ENCODE measurements around the gene RCSD1. TPM values are rescaled to one million over a fixed set of nuclear protein-coding genes. Genes with fewer than 3 reads are reported as not detected.
A peak's percentile ranks its signal among the peaks of the same experiment; 100 is the strongest.

RCSD1 gene
- total RNA-seq, 1 donor from 2014 or later, result under 0.01 TPM

GRCh38 chr1:167668108-167668507 is 38.1 kb downstream of the RCSD1 start:
- no peak for DNase-seq (ENCODE audit: low read depth)
- FAIRE-seq, result no peak

GRCh38 chr1:167669209-167670124 is 39.4 kb downstream of the RCSD1 start:
- TF ChIP-seq, protein P1, sequence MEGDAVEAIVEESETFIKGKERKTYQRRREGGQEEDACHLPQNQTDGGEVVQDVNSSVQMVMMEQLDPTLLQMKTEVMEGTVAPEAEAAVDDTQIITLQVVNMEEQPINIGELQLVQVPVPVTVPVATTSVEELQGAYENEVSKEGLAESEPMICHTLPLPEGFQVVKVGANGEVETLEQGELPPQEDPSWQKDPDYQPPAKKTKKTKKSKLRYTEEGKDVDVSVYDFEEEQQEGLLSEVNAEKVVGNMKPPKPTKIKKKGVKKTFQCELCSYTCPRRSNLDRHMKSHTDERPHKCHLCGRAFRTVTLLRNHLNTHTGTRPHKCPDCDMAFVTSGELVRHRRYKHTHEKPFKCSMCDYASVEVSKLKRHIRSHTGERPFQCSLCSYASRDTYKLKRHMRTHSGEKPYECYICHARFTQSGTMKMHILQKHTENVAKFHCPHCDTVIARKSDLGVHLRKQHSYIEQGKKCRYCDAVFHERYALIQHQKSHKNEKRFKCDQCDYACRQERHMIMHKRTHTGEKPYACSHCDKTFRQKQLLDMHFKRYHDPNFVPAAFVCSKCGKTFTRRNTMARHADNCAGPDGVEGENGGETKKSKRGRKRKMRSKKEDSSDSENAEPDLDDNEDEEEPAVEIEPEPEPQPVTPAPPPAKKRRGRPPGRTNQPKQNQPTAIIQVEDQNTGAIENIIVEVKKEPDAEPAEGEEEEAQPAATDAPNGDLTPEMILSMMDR (IDR thresholded peaks at IDR 0.05; ENCODE audit: insufficient read depth, low read length, severe bottlenecking), result no peak
- no peak for DNase-seq (ENCODE audit: low read depth)
- Histone ChIP-seq H3K27me3 (ENCODE audit: control insufficient read depth, insufficient read depth, low read length) (no peaks in the 10 kb centered on the region), H3K36me3 (ENCODE audit: control insufficient read depth, insufficient read depth, low read length) (no peaks in the 10 kb centered on the region), H3K4me3 (ENCODE audit: low read depth, low read length) (no peak overlapping the region)
- FAIRE-seq, result no peak

More at GRCh38 chr1:167668108-167668507, 38.1 kb downstream of the RCSD1 start:
- Histone ChIP-seq H3K4me3 (ENCODE audit: low read depth, low read length) (no peak overlapping the region), H3K36me3 (ENCODE audit: control insufficient read depth, insufficient read depth, low read length) (no peaks in the 10 kb centered on the region), H3K27me3 (ENCODE audit: control insufficient read depth, insufficient read depth, low read length) (no peaks in the 10 kb centered on the region)
- TF ChIP-seq, protein P1 (IDR thresholded peaks at IDR 0.05; ENCODE audit: insufficient read depth, low read length, severe bottlenecking), result no peak

DNA sequence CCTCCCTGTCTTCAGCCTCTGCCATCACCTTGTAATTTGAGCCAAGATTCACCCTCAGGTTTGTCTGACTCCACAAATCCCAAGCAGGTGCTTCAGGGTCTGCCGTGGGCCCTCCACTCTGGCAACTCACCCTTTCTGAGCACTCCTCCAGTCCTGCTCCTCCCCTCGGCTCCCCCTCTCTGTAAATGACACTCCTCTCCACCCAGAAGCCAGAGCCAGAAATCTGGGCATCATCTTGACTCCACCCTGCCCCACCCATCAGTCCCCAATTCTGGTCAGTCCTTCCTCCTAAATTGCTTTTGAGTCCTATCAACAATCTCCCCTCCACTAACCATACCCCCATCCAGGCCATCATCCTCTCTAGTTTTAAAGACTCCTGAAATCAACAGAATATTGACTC is 40.5 kb downstream of the RCSD1 start:
- TF ChIP-seq, protein P1 (IDR thresholded peaks at IDR 0.05; ENCODE audit: insufficient read depth, low read length, severe bottlenecking), result no peak
- H3K36me3 ChIP-seq (ENCODE audit: control insufficient read depth, insufficient read depth, low read length), result no peaks in the 10 kb centered on the region
- FAIRE-seq (no peak), DNase-seq (ENCODE audit: low read depth) (no peak)
- no peak overlapping the region for H3K4me3 ChIP-seq (ENCODE audit: low read depth, low read length)
- H3K27me3 ChIP-seq (ENCODE audit: control insufficient read depth, insufficient read depth, low read length), result no peaks in the 10 kb centered on the region

DNA sequence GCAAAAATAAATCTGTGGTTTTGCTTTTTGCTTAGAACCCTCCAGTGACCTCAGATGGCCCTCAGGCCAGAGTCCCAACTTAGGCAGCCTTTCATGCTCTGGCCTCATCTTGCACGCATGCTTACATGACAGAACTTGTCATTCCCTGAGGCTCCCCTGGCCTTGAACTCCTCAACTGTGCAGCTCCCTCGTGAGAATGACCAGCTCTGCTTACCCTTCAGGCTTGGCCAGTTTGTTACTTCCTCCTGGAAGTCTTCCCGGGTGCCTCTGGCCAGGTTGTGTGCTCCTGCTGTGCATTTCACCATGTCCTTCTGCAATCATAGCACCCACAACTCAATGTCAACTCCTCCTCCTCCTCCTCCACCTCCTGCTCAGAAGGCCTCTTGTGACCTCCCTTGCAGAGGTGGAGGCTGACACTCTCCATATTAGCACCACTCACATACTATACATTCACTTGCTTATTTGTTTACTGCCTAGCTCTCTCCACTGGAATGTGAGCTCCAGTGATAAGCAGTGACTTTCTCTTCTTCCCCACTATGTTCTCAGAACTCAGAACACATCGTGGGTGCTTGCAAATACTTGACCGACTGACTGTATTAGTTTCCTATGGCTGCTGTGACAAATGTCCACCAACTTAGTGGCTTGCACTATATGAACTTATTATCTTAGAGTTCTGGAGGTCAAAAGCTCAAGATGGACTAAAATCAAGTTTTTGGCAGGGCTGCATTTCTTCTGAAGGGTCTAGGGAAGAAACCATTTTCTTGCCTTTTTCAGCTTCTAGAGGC is 41.9 kb downstream of the RCSD1 start:
- DNase-seq (ENCODE audit: low read depth) (peak; percentile 61), FAIRE-seq (no peak)
- H3K36me3 ChIP-seq (ENCODE audit: control insufficient read depth, insufficient read depth, low read length), result no peaks in the 10 kb centered on the region
- H3K27me3 ChIP-seq (ENCODE audit: control insufficient read depth, insufficient read depth, low read length), result no peaks in the 10 kb centered on the region
- no peak overlapping the region for H3K4me3 ChIP-seq (ENCODE audit: low read depth, low read length)
- TF ChIP-seq, protein P1 (IDR thresholded peaks at IDR 0.05; ENCODE audit: insufficient read depth, low read length, severe bottlenecking), result no peak

GRCh38 chr1:167672831-167673230 is 42.8 kb downstream of the RCSD1 start:
- FAIRE-seq, result no peak
- DNase-seq (ENCODE audit: low read depth), result no peak
- H3K36me3 ChIP-seq (ENCODE audit: control insufficient read depth, insufficient read depth, low read length), result no peaks in the 10 kb centered on the region
- H3K4me3 ChIP-seq (ENCODE audit: low read depth, low read length), result no peak overlapping the region
- no peaks in the 10 kb centered on the region for H3K27me3 ChIP-seq (ENCODE audit: control insufficient read depth, insufficient read depth, low read length)
- TF ChIP-seq, protein P1 (IDR thresholded peaks at IDR 0.05; ENCODE audit: insufficient read depth, low read length, severe bottlenecking), result no peak
